Spleen (tissue), 11 donors: Measurements from ENCODE around the gene ARSB. TPM values are rescaled to one million over a fixed set of nuclear protein-coding genes. Genes with fewer than 3 reads are reported as not detected.

ENCODE experiments used
- DNase-seq: peaks from one replicate; pipeline ENCODE4 v3.0.0-alpha.2; 2020
- H3K27ac ChIP-seq, 8 donors: fragments of 200-600 bp; sonication (generic) in 7 of 8; 1 replicate in 4 of 8; 2 replicates in 4 of 8; pipeline versions ENCODE4 v1.5.0 to v1.8.0; 2016 to 2021; ENCODE audit warnings: inconsistent platforms in 4 of 8, mild to moderate bottlenecking in 4 of 8, moderate library complexity in 1 of 8
- H3K27me3 ChIP-seq, 7 donors: fragments of 200-600 bp; sonication (generic) in 6 of 7; replicated peaks in 1 of 7; 1 replicate in 4 of 7; 2 replicates in 3 of 7; pipeline versions ENCODE4 v1.5.0 to v1.8.0; 2016 to 2021; ENCODE audit warnings: inconsistent platforms in 3 of 7, mild to moderate bottlenecking in 1 of 7
- H3K36me3 ChIP-seq, 6 donors: fragments of 200-600 bp; sonication (generic) in 5 of 6; 1 replicate in 4 of 6; 2 replicates in 2 of 6; pipeline versions ENCODE4 v1.5.0 to v1.8.0; 2016 to 2021; ENCODE audit warnings: inconsistent platforms in 2 of 6
- H3K4me1 ChIP-seq, 6 donors: fragments of 200-600 bp; sonication (generic) in 5 of 6; 1 replicate in 3 of 6; 2 replicates in 3 of 6; pipeline versions ENCODE4 v1.5.0 to v1.8.0; 2016 to 2021; ENCODE audit warnings: inconsistent platforms in 3 of 6
- H3K4me3 ChIP-seq, 8 donors: fragments of 200-600 bp; sonication (generic) in 7 of 8; 1 replicate in 4 of 8; 2 replicates in 4 of 8; pipeline versions ENCODE4 v1.5.0 to v1.8.0; 2016 to 2021; ENCODE audit warnings: inconsistent platforms in 4 of 8, mild to moderate bottlenecking in 4 of 8, moderate library complexity in 2 of 8
- H3K9me3 ChIP-seq, 8 donors: fragments of 200-600 bp; sonication (generic) in 7 of 8; 1 replicate in 4 of 8; 2 replicates in 4 of 8; pipeline versions ENCODE4 v1.5.0 to v1.8.0; 2016 to 2021; ENCODE audit warnings: inconsistent platforms in 4 of 8
- CTCF ChIP-seq, 11 experiments: fragments of 200-600 bp in 7 of 11; fragments of 450-650 bp in 4 of 11; sonication (generic) in 4 of 11; IDR thresholded peaks in 8 of 11; conservative IDR thresholded peaks in 3 of 11; 1 replicate in 7 of 11; 2 replicates in 4 of 11; pipeline versions ENCODE4 v1.4.0 to v1.8.0; 2016 to 2021; ENCODE audit warnings: antibody characterized with exemption in 11 of 11, inconsistent platforms in 4 of 11, mild to moderate bottlenecking in 1 of 11
- POLR2A ChIP-seq, 3 donors: fragments of 450-650 bp; IDR thresholded peaks; one replicate each; pipeline ENCODE4 v1.5.1; 2017; ENCODE audit warnings: antibody characterized with exemption in 3 of 3, mild to moderate bottlenecking in 1 of 3
- POLR2AphosphoS5 ChIP-seq, 3 donors: sonication (generic); formaldehyde crosslinking; IDR thresholded peaks; one replicate each; pipeline ENCODE4 v1.5.1; 2017; ENCODE audit warnings: antibody characterized with exemption in 3 of 3
- WGBS, 5 donors: extraction: QIAGEN DNeasy Blood & Tissue Kit in 3 of 5; methylation state at CpG; one replicate each; pipeline versions ENCODE4 v1.1.5 to v1.1.7; 2013 to 2018; 5-methylcytosine and 5-hydroxymethylcytosine counted together
- intact Hi-C: fragments of 100-400 bp; cut with DNase I; formaldehyde crosslinking; loops from one replicate; pipeline ENCODE4 v1.15.0; 2023; ENCODE audit warnings: low total_unique reads
- polyA plus RNA-seq, 3 donors: library from polyadenylated mRNA; stranded (reverse); fragments of 200-250 nt; gene quantifications; one replicate each; pipeline ENCODE4 v1.2.1, GENCODE V29; 2013
- total RNA-seq, 7 donors: library from RNA; depleted of rRNA in 3 of 7; stranded (reverse); fragments of >200 nt in 3 of 7; fragmentation: NEBNext Ultra II Directional in 4 of 7; extraction: Animal tissue kit (Norgen Biotek cat#: 25700) in 4 of 7; gene quantifications; one replicate each; pipeline versions ENCODE4 v1.1.0 to v1.2.1, GENCODE V29; 2016 to 2021
- donor health status: healthy with polysubstance abuse.
- donor health status: DM: no; HTN: no; CAD: no; lungs with moderate emphysema.
- donor health status: DM: no; HTN: no; CAD: no.
- donor health status: Bipolar disorder and iron deficiency.
- donor health status: healthy.
- donor health status: DM: no; HTN: no; CAD: no.
- donor health status: DM: yes; HTN: yes; CAD: no.

Gene ARSB
- total and polyA plus RNA-seq, 10 donors: 1.1 to 18.5 (median 11.1) TPM

DNA sequence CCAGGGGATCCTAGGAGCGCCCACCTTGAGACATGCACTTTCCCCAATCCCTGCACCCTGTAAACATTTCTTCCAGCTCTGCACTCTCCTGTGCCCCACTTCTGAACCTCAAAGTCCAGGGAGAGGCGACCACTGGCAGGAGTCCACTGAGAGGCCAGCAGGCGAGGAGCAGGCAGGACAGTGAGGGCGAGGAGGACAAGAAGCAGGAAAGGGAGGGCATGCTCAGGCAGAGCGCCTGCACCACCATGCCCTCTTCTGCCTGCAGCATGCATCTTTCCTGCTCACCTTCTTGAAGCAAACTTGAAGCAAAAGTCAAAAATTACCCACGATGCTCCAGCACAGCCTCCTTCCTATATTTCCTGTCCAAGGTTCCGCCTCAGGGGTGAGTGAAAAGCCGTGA is 10.1 kb downstream of the ARSB start:
- H3K4me3 ChIP-seq: no peak overlapping the region
- peaks cover 0 to 32% (median 6%) of the 10 kb centered on the region in 6 donors for H3K4me1 ChIP-seq
- TF ChIP-seq POLR2AphosphoS5 (IDR thresholded peaks at IDR 0.05) (no peak), POLR2A (IDR thresholded peaks at IDR 0.05) (no peak), CTCF (IDR thresholded peaks at IDR 0.05 in 8 of 11, conservative IDR thresholded peaks at IDR 0.05 in 3 of 11) (no peak)
- DNase-seq: no peak
- no peak overlapping the region for H3K27ac ChIP-seq
- WGBS, 5 donors: 91 to 97% (median 94%) methylated on average over 8 of the region's 8 CpGs
- intact Hi-C loops: no loop called here
- H3K27me3 ChIP-seq: no peaks in the 10 kb centered on the region
- no peaks in the 10 kb centered on the region for H3K36me3 ChIP-seq
- H3K9me3 ChIP-seq: no peaks in the 10 kb centered on the region

DNA sequence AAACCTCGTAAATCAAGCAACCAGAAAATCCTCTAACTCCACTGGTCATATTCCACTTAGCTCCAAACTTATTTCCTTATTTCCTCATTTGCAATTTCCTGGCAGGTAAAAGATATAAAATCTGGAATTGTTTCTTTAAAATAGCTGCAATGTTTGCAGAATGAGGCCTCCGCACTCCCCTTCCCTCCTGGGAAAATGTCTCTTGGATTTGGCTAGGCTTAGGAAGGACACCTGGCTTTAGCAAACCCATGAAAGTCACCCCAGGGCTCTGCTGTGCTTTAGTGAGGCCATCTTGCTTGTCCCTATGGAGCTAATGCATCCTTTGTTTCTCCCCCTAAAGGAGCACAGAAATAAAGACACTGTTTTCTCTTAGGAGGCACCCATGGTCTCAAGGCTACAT is 10.5 kb downstream of the ARSB start:
- intact Hi-C loops: no loop called here

DNA sequence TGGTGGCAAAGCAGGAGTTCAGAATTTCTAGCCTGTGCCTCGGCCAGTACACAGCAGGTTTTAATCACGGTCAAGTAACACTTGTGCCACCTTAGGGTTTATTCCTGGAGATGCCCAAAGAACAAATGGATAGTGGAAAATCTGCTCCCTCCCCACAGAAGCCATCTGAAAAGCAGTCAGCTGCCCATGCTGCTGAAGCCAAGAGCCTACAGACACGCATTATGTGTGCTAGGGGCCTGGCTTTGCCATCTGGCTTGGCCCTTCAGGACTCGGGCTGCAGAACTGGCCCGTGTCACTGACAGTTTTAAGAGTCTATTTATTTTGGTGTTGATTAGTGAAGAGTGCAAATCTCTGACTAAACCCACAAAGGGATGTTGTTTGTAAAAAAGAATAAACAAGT is 11.1 kb downstream of the ARSB start:
- intact Hi-C loops: no loop called here
- no peaks in the 10 kb centered on the region for H3K36me3 ChIP-seq
- DNase-seq: no peak

More for the DNA sequence above, 10.5 kb downstream of the ARSB start:
- TF ChIP-seq POLR2A (IDR thresholded peaks at IDR 0.05) (no peak), CTCF (IDR thresholded peaks at IDR 0.05 in 8 of 11, conservative IDR thresholded peaks at IDR 0.05 in 3 of 11) (no peak), POLR2AphosphoS5 (IDR thresholded peaks at IDR 0.05) (no peak)
- WGBS, 5 donors: 89 to 94% (median 93%) methylated on average over 2 of the region's 2 CpGs
- no peaks in the 10 kb centered on the region for H3K36me3 ChIP-seq
- H3K4me1 ChIP-seq: peaks cover 0 to 28% (median 6%) of the 10 kb centered on the region in 6 donors
- H3K9me3 ChIP-seq: no peaks in the 10 kb centered on the region
- no peak overlapping the region for H3K4me3 ChIP-seq
- H3K27ac ChIP-seq: no peak overlapping the region
- no peaks in the 10 kb centered on the region for H3K27me3 ChIP-seq
- no peak for DNase-seq

More for the DNA sequence above, 11.1 kb downstream of the ARSB start:
- Histone ChIP-seq H3K27ac (no peak overlapping the region), H3K9me3 (no peaks in the 10 kb centered on the region), H3K4me3 (no peak overlapping the region), H3K27me3 (no peaks in the 10 kb centered on the region), H3K4me1 (peaks cover 0 to 22% (median 6%) of the 10 kb centered on the region in 6 donors)
- WGBS, 5 donors: 90 to 96% (median 94%) methylated on average over 5 of the region's 5 CpGs
- TF ChIP-seq POLR2AphosphoS5 (IDR thresholded peaks at IDR 0.05) (no peak), CTCF (IDR thresholded peaks at IDR 0.05 in 8 of 11, conservative IDR thresholded peaks at IDR 0.05 in 3 of 11) (no peak), POLR2A (IDR thresholded peaks at IDR 0.05) (no peak)
